Parathyroid adenoma (tissue), 2 donors: ENCODE data around the gene NPHP3.

Source experiments
- H2AFZ ChIP-seq: fragments of 300-600 bp; sonication (generic); one replicate; pipeline ENCODE4 v1.7.0; 2017; ENCODE audit warnings: antibody characterized with exemption, mild to moderate bottlenecking
- H3K27ac ChIP-seq: fragments of 300-600 bp; sonication (generic); one replicate; pipeline ENCODE4 v1.7.0; 2017
- H3K27me3 ChIP-seq: fragments of 300-600 bp; sonication (generic); one replicate; pipeline ENCODE4 v1.7.0; 2017; ENCODE audit warnings: low read length; ENCODE audit not compliant: control insufficient read depth, insufficient read depth
- H3K36me3 ChIP-seq: fragments of 300-600 bp; sonication (generic); one replicate; pipeline ENCODE4 v1.7.0; 2017; ENCODE audit warnings: low read length; ENCODE audit not compliant: control insufficient read depth, insufficient read depth
- H3K4me1 ChIP-seq: fragments of 300-600 bp; sonication (generic); one replicate; pipeline ENCODE4 v1.7.0; 2017; ENCODE audit warnings: control low read depth
- H3K4me2 ChIP-seq: fragments of 300-600 bp; sonication (generic); one replicate; pipeline ENCODE4 v1.7.0; 2017; ENCODE audit warnings: low read length
- H3K4me3 ChIP-seq: fragments of 300-600 bp; sonication (generic); one replicate; pipeline ENCODE4 v1.7.0; 2017; ENCODE audit warnings: low read depth, low read length
- H3K79me2 ChIP-seq: fragments of 300-600 bp; sonication (generic); one replicate; pipeline ENCODE4 v1.7.0; 2017; ENCODE audit warnings: control low read depth
- H3K9ac ChIP-seq: fragments of 300-600 bp; sonication (generic); one replicate; pipeline ENCODE4 v1.7.0; 2017; ENCODE audit warnings: mild to moderate bottlenecking
- H3K9me3 ChIP-seq: fragments of 300-600 bp; sonication (generic); one replicate; pipeline ENCODE4 v1.7.0; 2017; ENCODE audit warnings: low read length; ENCODE audit not compliant: control insufficient read depth
- CTCF ChIP-seq: fragments of 300-600 bp; sonication (generic); IDR thresholded peaks from one replicate; pipeline ENCODE4 v1.7.0; 2017; ENCODE audit warnings: antibody characterized with exemption, mild to moderate bottlenecking
- donor health status: primary hyperparathyroidism.

NPHP3 gene

GRCh38 chr3:132716372-132716771, 5.8 kb downstream of the NPHP3 start:
- H3K27ac ChIP-seq: no peak overlapping the region
- H3K79me2 ChIP-seq: peaks cover 10% of the 10 kb centered on the region
- H3K9ac ChIP-seq: no peak overlapping the region
- no peak overlapping the region for H3K4me3 ChIP-seq
- H3K4me2 ChIP-seq: no peak overlapping the region
- H3K9me3 ChIP-seq: no peaks in the 10 kb centered on the region
- TF ChIP-seq CTCF: no peak
- H3K4me1 ChIP-seq: peaks cover 11% of the 10 kb centered on the region
- no peaks in the 10 kb centered on the region for H3K36me3 ChIP-seq
- H3K27me3 ChIP-seq: no peaks in the 10 kb centered on the region
- H2AFZ ChIP-seq: no peak overlapping the region

GRCh38 chr3:132713977-132714727, 8.1 kb downstream of the NPHP3 start:
- Histone ChIP-seq H3K9me3 (no peaks in the 10 kb centered on the region), H3K36me3 (no peaks in the 10 kb centered on the region), H3K4me2 (no peak overlapping the region), H3K4me1 (no peaks in the 10 kb centered on the region), H3K79me2 (no peaks in the 10 kb centered on the region), H3K27me3 (no peaks in the 10 kb centered on the region), H3K4me3 (no peak overlapping the region), H3K27ac (no peak overlapping the region), H3K9ac (no peak overlapping the region), H2AFZ (no peak overlapping the region)
- no peak for TF ChIP-seq CTCF

- Histone ChIP-seq H3K27me3 (no peaks in the 10 kb centered on the region), H3K36me3 (no peaks in the 10 kb centered on the region), H3K9ac (no peak overlapping the region), H3K27ac (no peak overlapping the region), H2AFZ (no peak overlapping the region), H3K4me2 (no peak overlapping the region), H3K9me3 (no peaks in the 10 kb centered on the region), H3K79me2 (no peaks in the 10 kb centered on the region), H3K4me1 (no peaks in the 10 kb centered on the region), H3K4me3 (no peak overlapping the region)
- TF ChIP-seq CTCF: no peak
Observed at GRCh38 chr3:132710311-132710710, 11.9 kb downstream of the NPHP3 start.

GRCh38 chr3:132709761-132710160, 12.4 kb downstream of the NPHP3 start:
- Histone ChIP-seq H3K4me3 (no peak overlapping the region), H3K9me3 (no peaks in the 10 kb centered on the region), H2AFZ (no peak overlapping the region), H3K36me3 (no peaks in the 10 kb centered on the region), H3K79me2 (no peaks in the 10 kb centered on the region), H3K27ac (no peak overlapping the region), H3K4me1 (no peaks in the 10 kb centered on the region), H3K27me3 (no peaks in the 10 kb centered on the region), H3K9ac (no peak overlapping the region), H3K4me2 (no peak overlapping the region)
- TF ChIP-seq CTCF: no peak

- H3K4me2 ChIP-seq: no peak overlapping the region
- H3K4me1 ChIP-seq: no peaks in the 10 kb centered on the region
- no peaks in the 10 kb centered on the region for H3K36me3 ChIP-seq
- H3K9me3 ChIP-seq: no peaks in the 10 kb centered on the region
- no peak overlapping the region for H3K9ac ChIP-seq
- H3K79me2 ChIP-seq: no peaks in the 10 kb centered on the region
- H2AFZ ChIP-seq: no peak overlapping the region
- no peak for TF ChIP-seq CTCF
- H3K4me3 ChIP-seq: no peak overlapping the region
- H3K27ac ChIP-seq: no peak overlapping the region
- H3K27me3 ChIP-seq: no peaks in the 10 kb centered on the region
Observed at GRCh38 chr3:132703733-132704132, 18.5 kb downstream of the NPHP3 start.
